Fibroblast of lung (primary cell): ENCODE data around the gene LAMA4.

ENCODE experiments used
- CTCF ChIP-seq, 2 donors: IDR thresholded peaks in 1 of 2; conservative IDR thresholded peaks in 1 of 2; 1 replicate in 1 of 2; 2 replicates in 1 of 2; pipeline ENCODE4 v1.5.1; 2011 to 2012; ENCODE audit warnings: low read length in 2 of 2, control low read depth in 1 of 2, inconsistent platforms in 1 of 2, low read depth in 1 of 2, mild to moderate bottlenecking in 1 of 2
- EZH2 ChIP-seq: IDR thresholded peaks from 2 replicates; pipeline ENCODE4 v1.5.1; 2012; ENCODE audit warnings: low read length, control low read depth, mild to moderate bottlenecking; ENCODE audit errors: missing control alignments

- TF ChIP-seq CTCF (conservative IDR thresholded peaks at IDR 0.05 in 1 of 2, IDR thresholded peaks at IDR 0.05 in 1 of 2; ENCODE audit: low read depth in 1 of 2, low read length in 2 of 2) (no peak), EZH2 (no peak)
Measured at GRCh38 chr6:112066606-112067005, 187.8 kb downstream of the LAMA4 start.
